ENCODE measurements around the gene COL26A1.

Gene COL26A1

DNA sequence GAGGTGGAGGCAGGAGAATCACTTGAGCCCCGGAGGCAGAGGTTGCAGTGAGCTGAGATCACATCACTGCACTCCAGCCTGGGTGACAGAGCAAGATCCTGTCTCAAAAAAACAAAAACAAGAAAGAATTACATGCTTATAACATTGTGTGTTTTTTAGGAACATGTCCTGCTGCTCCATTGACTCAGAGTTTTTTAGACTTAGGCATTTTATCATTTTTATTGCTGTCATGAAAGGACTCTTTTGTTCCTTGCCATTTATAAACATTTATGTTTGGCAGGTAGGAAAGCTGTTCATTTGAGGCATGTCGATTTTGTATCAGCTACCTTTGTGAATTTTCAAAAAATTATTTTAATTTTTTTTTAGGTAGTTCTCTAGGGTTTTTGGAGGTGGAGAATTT, 20.3 kb downstream of the COL26A1 start:
- H3K27me3 ChIP-seq (replicated peaks; ENCODE audit: control insufficient read depth, insufficient read depth, low read length) = no peaks in the 10 kb centered on the region; the same call in none of the 2 replicates
- TF ChIP-seq, protein P1, sequence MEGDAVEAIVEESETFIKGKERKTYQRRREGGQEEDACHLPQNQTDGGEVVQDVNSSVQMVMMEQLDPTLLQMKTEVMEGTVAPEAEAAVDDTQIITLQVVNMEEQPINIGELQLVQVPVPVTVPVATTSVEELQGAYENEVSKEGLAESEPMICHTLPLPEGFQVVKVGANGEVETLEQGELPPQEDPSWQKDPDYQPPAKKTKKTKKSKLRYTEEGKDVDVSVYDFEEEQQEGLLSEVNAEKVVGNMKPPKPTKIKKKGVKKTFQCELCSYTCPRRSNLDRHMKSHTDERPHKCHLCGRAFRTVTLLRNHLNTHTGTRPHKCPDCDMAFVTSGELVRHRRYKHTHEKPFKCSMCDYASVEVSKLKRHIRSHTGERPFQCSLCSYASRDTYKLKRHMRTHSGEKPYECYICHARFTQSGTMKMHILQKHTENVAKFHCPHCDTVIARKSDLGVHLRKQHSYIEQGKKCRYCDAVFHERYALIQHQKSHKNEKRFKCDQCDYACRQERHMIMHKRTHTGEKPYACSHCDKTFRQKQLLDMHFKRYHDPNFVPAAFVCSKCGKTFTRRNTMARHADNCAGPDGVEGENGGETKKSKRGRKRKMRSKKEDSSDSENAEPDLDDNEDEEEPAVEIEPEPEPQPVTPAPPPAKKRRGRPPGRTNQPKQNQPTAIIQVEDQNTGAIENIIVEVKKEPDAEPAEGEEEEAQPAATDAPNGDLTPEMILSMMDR (IDR thresholded peaks at IDR 0.05; ENCODE audit: insufficient read depth, low read length, poor library complexity, severe bottlenecking) = no peak
- H3K36me3 ChIP-seq (ENCODE audit: control insufficient read depth, insufficient read depth, low read length) = no peaks in the 10 kb centered on the region

DNA sequence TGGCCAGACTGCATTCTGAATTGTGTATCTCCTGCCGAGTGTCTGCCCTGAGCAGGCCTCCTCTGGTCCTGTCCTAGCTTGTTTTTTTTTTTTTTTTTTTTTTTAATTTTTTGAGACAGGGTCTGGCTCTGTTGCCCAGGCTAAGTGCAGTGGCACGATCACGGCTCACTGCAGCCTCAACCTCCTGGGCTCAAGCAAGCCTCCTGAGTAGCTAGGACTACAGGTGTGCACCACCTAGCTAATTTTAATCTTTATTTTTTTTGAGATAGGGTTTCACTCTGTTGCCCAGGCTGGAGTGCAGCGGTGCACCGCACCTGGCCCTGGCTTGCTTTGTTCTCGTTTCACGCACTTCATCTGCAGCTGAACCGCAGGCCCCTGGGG, 23.5 kb downstream of the COL26A1 start:
- Histone ChIP-seq H3K36me3 (ENCODE audit: control insufficient read depth, insufficient read depth, low read length) (no peaks in the 10 kb centered on the region), H3K27me3 (replicated peaks; ENCODE audit: control insufficient read depth, insufficient read depth, low read length) (no peaks in the 10 kb centered on the region; the same call in 1 of the 2 replicates), H3K4me3 (replicated peaks; ENCODE audit: low read depth, low read length) (no peak overlapping the region)
- TF ChIP-seq, protein P1 (IDR thresholded peaks at IDR 0.05; ENCODE audit: insufficient read depth, low read length, poor library complexity, severe bottlenecking) = no peak
- no peak for DNase-seq (ENCODE audit: extremely low read depth, insufficient read length)

More for the DNA sequence above, 20.3 kb downstream of the COL26A1 start:
- DNase-seq (ENCODE audit: extremely low read depth, insufficient read length) = no peak
- H3K4me3 ChIP-seq (replicated peaks; ENCODE audit: low read depth, low read length) = no peak overlapping the region

DNA sequence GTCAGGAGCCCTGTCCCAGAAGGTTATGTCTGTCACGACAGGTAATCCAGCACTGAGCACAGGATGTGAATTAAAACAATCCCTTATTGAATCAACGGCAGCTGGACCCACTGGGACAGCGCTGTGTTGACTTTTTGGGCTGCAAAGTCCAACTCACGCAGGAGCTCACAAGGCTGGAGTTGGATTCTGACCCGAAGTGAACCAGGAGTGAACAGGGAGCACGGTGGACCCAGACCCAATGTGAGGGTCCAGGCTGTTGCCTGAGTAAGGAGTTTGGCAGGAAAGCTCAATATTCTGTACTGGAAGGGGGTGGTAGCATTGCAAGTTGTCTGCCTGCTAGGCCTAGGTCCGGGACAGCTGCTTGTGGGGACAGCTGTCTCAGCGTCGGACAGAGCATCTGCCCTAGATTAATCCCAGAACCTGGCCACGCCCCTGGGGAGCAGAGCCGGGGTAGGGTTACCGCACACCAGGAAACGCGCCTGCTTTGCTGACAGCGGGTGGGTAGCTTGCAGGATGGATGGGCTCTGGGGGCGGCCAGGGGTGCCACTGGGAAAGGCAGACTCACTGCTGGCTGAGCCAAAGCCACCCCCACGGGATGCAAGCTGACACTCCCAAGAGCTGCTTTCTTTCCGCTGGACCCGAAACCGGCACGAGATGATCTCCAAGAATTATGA, 24.0 kb downstream of the COL26A1 start:
- Histone ChIP-seq H3K4me3 (replicated peaks; ENCODE audit: low read depth, low read length) (no peak overlapping the region), H3K27me3 (replicated peaks; ENCODE audit: control insufficient read depth, insufficient read depth, low read length) (no peaks in the 10 kb centered on the region; the same call in 1 of the 2 replicates), H3K36me3 (ENCODE audit: control insufficient read depth, insufficient read depth, low read length) (no peaks in the 10 kb centered on the region)
- no peak for DNase-seq (ENCODE audit: extremely low read depth, insufficient read length)
- TF ChIP-seq, protein P1 (IDR thresholded peaks at IDR 0.05; ENCODE audit: insufficient read depth, low read length, poor library complexity, severe bottlenecking) = no peak

DNA sequence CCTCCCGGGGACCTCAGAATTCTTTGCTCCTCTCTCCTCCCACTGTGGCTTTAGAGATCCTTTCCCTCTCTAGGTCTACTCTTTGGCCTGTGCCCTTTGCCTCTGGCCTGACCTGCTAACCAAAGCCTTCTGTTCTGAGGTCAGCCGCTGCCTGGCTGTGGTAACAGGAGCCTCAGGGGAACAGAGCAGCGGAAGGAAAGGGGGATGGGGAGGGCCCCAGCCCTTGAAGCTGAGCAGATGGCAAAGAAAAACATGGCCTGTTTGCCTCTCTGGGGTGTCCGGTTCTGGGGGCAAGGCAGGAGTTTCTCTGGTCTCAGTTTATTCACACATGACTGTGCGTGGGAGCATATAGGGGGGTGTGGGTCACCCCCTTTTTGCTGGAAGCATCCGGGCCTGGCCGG, 28.2 kb downstream of the COL26A1 start:
- DNase-seq (ENCODE audit: extremely low read depth, insufficient read length) = peak; percentile 74
- Histone ChIP-seq H3K36me3 (ENCODE audit: control insufficient read depth, insufficient read depth, low read length) (no peaks in the 10 kb centered on the region), H3K27me3 (replicated peaks; ENCODE audit: control insufficient read depth, insufficient read depth, low read length) (no peaks in the 10 kb centered on the region; the same call in none of the 2 replicates), H3K4me3 (replicated peaks; ENCODE audit: low read depth, low read length) (no peak overlapping the region)
- TF ChIP-seq, protein P1 (IDR thresholded peaks at IDR 0.05; ENCODE audit: insufficient read depth, low read length, poor library complexity, severe bottlenecking) = no peak

DNA sequence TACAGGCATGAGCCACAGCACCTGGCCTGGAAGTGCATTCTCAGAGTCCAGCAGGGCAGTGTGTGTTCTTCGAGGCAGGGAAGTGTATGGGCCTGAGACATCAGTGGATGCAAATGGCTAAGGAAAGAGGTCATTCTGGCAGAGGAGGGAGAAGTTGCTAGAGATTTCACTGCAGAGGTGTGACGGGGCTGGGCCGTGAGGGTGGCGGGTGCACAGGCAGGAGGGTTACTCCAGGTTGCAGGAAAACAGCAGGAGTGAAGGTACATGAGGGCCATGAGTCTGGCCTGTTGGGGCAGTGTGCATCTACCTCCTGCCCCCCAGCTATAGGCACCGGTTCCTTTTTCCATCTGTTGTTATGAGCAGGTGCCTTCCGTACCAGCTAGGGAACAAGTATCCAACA, 29.3 kb downstream of the COL26A1 start:
- TF ChIP-seq, protein P1 (IDR thresholded peaks at IDR 0.05; ENCODE audit: insufficient read depth, low read length, poor library complexity, severe bottlenecking) = no peak
- peaks cover 3% of the 10 kb centered on the region for H3K27me3 ChIP-seq (replicated peaks; ENCODE audit: control insufficient read depth, insufficient read depth, low read length)
- no peak overlapping the region for H3K4me3 ChIP-seq (replicated peaks; ENCODE audit: low read depth, low read length)
- no peaks in the 10 kb centered on the region for H3K36me3 ChIP-seq (ENCODE audit: control insufficient read depth, insufficient read depth, low read length)
- DNase-seq (ENCODE audit: extremely low read depth, insufficient read length) = no peak
